Stimulated activated CD4-positive, alpha-beta T cell treated with anti-CD3 and anti-CD28 coated beads, Interleukin-2, amount 100 ng/mL, for 4 hours (primary cell): ENCODE data around the gene GSTM4.

Experiments
- DNase-seq: peaks from one replicate; pipeline ENCODE4 v3.0.0-alpha.2; 2020; ENCODE audit warnings: low read depth

Gene GSTM4

GRCh38 chr1:109625176-109625575 lies 30.7 kb upstream of the GSTM4 start:
- no peak for DNase-seq

GRCh38 chr1:109625601-109626560 lies 30.0 kb upstream of the GSTM4 start:
- DNase-seq, result no peak

DNA sequence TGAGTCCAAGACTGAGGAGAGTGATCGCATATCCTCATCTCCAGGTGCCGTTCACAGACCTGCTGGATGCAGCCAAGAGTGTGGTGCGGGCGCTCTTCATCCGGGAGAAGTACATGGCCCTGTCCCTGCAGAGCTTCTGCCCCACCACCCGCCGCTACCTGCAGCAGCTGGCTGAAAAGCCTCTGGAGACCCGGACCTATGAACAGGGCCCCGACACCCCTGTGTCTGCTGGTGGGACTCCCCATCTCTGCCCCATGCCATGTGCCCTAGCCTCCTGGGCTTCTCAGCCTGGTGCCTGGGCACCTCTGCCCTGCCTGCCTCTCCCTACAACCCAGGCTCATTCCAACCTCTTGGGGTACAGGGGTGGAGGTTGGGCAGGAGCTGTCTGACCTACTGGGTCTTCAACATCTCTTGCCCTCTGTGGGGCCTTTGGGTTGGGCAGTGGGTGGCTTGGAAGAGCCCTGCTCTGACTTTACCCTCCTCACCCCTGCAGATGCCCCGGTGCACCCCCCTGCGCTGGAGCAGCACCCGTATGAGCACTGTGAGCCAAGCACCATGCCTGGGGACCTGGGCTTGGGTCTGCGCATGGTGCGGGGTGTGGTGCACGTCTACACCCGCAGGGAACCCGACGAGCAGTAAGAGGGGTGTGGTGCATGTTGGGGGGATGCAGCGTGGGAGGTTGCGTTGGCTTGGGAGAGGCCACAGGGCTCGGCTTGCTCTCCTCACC lies 29.1 kb upstream of the GSTM4 start:
- DNase-seq, result no peak

DNA sequence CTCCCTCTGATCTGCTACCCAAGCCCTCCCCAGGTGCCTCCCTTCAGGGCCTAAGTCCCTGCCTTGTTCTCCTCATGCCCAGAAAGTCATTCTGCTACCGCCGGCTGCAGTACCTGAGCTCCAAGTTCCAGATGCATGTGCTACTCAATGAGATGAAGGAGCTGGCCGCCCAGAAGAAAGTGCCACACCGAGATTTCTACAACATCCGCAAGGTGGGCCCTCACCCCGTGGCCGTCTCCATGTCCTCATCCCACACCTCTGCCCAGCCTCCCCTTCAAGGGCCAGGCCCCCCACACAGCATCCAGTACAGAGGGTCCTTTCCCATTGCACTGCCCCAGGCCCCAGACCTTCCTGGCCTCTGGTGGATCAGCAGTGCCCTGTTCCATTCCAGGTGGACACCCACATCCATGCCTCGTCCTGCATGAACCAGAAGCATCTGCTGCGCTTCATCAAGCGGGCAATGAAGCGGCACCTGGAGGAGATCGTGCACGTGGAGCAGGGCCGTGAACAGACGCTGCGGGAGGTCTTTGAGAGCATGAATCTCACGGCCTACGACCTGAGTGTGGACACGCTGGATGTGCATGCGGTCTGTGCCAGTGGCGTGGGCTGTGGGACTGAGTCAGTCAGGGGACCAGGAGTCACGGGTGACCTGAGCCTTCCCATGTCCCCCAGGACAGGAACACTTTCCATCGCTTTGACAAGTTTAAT lies 28.1 kb upstream of the GSTM4 start:
- no peak for DNase-seq

GRCh38 chr1:109628540-109629321 lies 27.2 kb upstream of the GSTM4 start:
- DNase-seq, result no peak

- no peak for DNase-seq
These were observed 26.4 kb upstream of the GSTM4 start for GRCh38 chr1:109629372-109630030.

GRCh38 chr1:109630081-109630897 lies 25.6 kb upstream of the GSTM4 start:
- DNase-seq, result no peak

DNA sequence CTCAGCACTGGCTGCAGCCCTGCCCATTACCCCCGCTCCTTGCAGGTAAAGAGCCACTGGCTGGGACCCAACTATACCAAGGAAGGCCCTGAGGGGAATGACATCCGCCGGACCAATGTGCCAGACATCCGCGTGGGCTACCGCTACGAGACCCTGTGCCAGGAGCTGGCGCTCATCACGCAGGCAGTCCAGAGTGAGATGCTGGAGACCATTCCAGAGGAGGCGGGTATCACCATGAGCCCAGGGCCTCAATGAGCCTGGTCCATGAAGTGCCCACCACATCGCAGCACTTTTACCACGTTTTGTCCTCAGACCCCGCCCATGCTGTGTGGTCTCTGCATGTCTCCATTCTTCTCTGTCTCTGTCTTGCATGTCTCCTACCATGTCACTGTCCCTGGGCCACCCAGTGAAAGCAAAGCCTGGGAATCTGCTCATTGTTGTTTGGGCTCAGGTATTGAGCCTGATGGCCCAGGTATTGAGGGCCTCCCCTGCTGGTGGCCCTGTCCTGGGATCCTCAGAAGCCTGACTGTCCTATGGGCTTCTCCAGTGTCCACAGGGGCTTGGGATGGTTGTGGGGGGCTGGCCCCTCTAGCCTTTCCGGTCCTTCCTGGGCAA lies 24.9 kb upstream of the GSTM4 start:
- no peak for DNase-seq

GRCh38 chr1:109631513-109632505 lies 24.1 kb upstream of the GSTM4 start:
- DNase-seq, result no peak

GRCh38 chr1:109632671-109633346 lies 23.1 kb upstream of the GSTM4 start:
- no peak for DNase-seq

- no peak for DNase-seq
These were observed 21.6 kb upstream of the GSTM4 start for GRCh38 chr1:109634292-109634691.

GRCh38 chr1:109634771-109635750 lies 20.8 kb upstream of the GSTM4 start:
- DNase-seq, result no peak

- no peak for DNase-seq
These were observed 20.1 kb upstream of the GSTM4 start for GRCh38 chr1:109635862-109636200.

- no peak for DNase-seq
These were observed 19.5 kb upstream of the GSTM4 start for GRCh38 chr1:109636201-109636952.

DNA sequence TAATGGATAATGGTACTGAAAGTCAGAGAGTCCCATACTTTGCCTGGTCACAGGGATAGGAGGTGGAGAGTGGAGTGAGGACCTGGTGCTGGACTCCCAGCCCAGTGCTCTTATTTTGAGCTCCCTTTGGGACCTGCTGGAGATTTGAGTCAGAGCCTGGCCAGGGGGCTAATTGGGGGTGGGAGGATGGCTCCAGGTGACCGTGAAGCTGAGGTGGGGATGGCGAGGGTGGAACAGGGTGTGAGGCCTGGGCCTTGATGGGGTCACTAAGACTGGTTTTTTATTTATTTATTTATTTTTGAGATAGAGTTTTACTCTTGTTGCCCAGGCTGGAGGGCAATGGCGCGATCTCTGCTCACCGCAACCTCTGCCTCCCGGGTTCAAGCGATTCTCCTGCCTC lies 18.5 kb upstream of the GSTM4 start:
- no peak for DNase-seq
